HepG2 (cell line): ENCODE data around the gene NME4. TPM values are rescaled to one million over a fixed set of nuclear protein-coding genes. Genes with fewer than 3 reads are reported as not detected.

Source experiments
- AKAP8 ChIP-seq: sonication (generic); formaldehyde crosslinking; IDR thresholded peaks from 2 replicates; pipeline ENCODE4 v1.5.1; 2020; ENCODE audit warnings: mild to moderate bottlenecking, missing genetic modification reagents
- ASH2L ChIP-seq: fragments of 300-600, 200-600 bp; sonication (generic); IDR thresholded peaks from 2 replicates; pipeline ENCODE4 v1.7.0; 2017; ENCODE audit warnings: low read depth, mild to moderate bottlenecking, moderate library complexity, mixed read lengths, low read length; ENCODE audit not compliant: insufficient read length
- EEA1 ChIP-seq: sonication (generic); formaldehyde crosslinking; IDR thresholded peaks from 2 replicates; pipeline ENCODE4 v1.5.1; 2020; ENCODE audit warnings: mild to moderate bottlenecking, missing genetic modification reagents, borderline replicate concordance
- ESRRA ChIP-seq: sonication (generic); formaldehyde crosslinking; IDR thresholded peaks from 2 replicates; pipeline ENCODE4 v1.5.1; 2020; ENCODE audit warnings: mild to moderate bottlenecking, low read depth, missing genetic modification reagents
- HNRNPK ChIP-seq: fragments of 200-400 bp; formaldehyde crosslinking; IDR thresholded peaks from 2 replicates; pipeline ENCODE4 v1.6.1; 2018; ENCODE audit warnings: low read length, low read depth, moderate library complexity, mild to moderate bottlenecking; ENCODE audit not compliant: poor library complexity, severe bottlenecking
- MXI1 ChIP-seq: IDR thresholded peaks from 3 replicates; pipeline ENCODE4 v1.6.1; 2012; ENCODE audit warnings: low read depth, low read length, inconsistent platforms, borderline replicate concordance
- NFYC ChIP-seq: IDR thresholded peaks from 2 replicates; pipeline ENCODE4 v1.6.1; 2016; ENCODE audit warnings: missing genetic modification reagents, missing compliant biosample characterization
- NONO ChIP-seq, 2 experiments: fragments of 450-650 bp in 1 of 2; sonication (generic) in 1 of 2; formaldehyde crosslinking in 1 of 2; IDR thresholded peaks in 1 of 2; conservative IDR thresholded peaks in 1 of 2; 2 replicates each; pipeline versions ENCODE4 v1.6.1 to v1.8.0; 2017 to 2022; ENCODE audit warnings: mild to moderate bottlenecking in 1 of 2, missing genetic modification reagents in 1 of 2, moderate library complexity in 1 of 2
- NR2C2 ChIP-seq: sonication (generic); formaldehyde crosslinking; IDR thresholded peaks from 2 replicates; pipeline ENCODE4 v1.4.0; 2020; ENCODE audit warnings: missing genetic modification reagents, mild to moderate bottlenecking, moderate library complexity, borderline replicate concordance
- PCBP1 ChIP-seq: fragments of 200-400 bp; formaldehyde crosslinking; IDR thresholded peaks from 2 replicates; pipeline ENCODE4 v1.6.1; 2017; ENCODE audit warnings: mild to moderate bottlenecking, low read depth, low read length, borderline replicate concordance
- POLR2A ChIP-seq, 2 experiments: IDR thresholded peaks; 2 replicates each; pipeline ENCODE4 v1.6.1; 2011; ENCODE audit warnings: low read depth in 2 of 2, low read length in 2 of 2, mild to moderate bottlenecking in 1 of 2, moderate library complexity in 1 of 2; ENCODE audit not compliant: insufficient read depth in 1 of 2
- RFX1 ChIP-seq: fragments of 450-650 bp; IDR thresholded peaks from 2 replicates; pipeline ENCODE4 v1.6.1; 2017
- TOPORS ChIP-seq: sonication (generic); formaldehyde crosslinking; IDR thresholded peaks from 2 replicates; pipeline ENCODE4 v1.8.0; 2023; ENCODE audit warnings: mild to moderate bottlenecking, missing genetic modification reagents
- ZBTB7A ChIP-seq: sonication (generic); formaldehyde crosslinking; IDR thresholded peaks from 2 replicates; pipeline ENCODE4 v1.8.0; 2022; ENCODE audit warnings: mild to moderate bottlenecking, missing genetic modification reagents
- ZNF124 ChIP-seq: sonication (generic); formaldehyde crosslinking; IDR thresholded peaks from 2 replicates; pipeline ENCODE4 v1.4.0; 2020; ENCODE audit warnings: missing genetic modification reagents
- ZNF790 ChIP-seq: sonication (generic); formaldehyde crosslinking; IDR thresholded peaks from 2 replicates; pipeline ENCODE4 v1.8.0; 2022; ENCODE audit warnings: missing genetic modification reagents, mild to moderate bottlenecking, borderline replicate concordance
- polyA plus RNA-seq, 8 experiments: library from polyadenylated mRNA; depleted of rRNA in 3 of 8; stranded (reverse) in 7 of 8; unstranded in 1 of 8; fragments of >200 nt; fragmentation: Illumina TruSeq in 4 of 8; extraction: Trizol in 4 of 8; gene quantifications; 2 replicates each; pipeline versions ENCODE4 v1.2.1 to v1.2.3, GENCODE V29; 2011 to 2016; ENCODE audit warnings: low read depth in 4 of 8, missing spikeins in 1 of 8, mixed read lengths in 1 of 8; ENCODE audit not compliant: insufficient read depth in 1 of 8
- total RNA-seq, 5 experiments: library from RNA; depleted of rRNA; stranded (reverse); fragments of >200 nt; fragmentation: Illumina TruSeq; extraction: Trizol; gene quantifications; 2 replicates each; pipeline ENCODE4 v1.2.3, GENCODE V29; 2016; ENCODE audit warnings: low read depth in 1 of 5
- TF ChIP-seq, protein P1 (sequence below): sonication (generic); formaldehyde crosslinking; IDR thresholded peaks from 2 replicates; pipeline ENCODE4 v1.8.0; 2022; ENCODE audit warnings: missing genetic modification reagents, mild to moderate bottlenecking, borderline replicate concordance
- TF ChIP-seq, protein P2 (sequence below): sonication (generic); formaldehyde crosslinking; IDR thresholded peaks from 2 replicates; pipeline ENCODE4 v1.5.1; 2020; ENCODE audit warnings: missing genetic modification reagents, mild to moderate bottlenecking, borderline replicate concordance
- TF ChIP-seq, protein P3 (sequence below): sonication (generic); formaldehyde crosslinking; conservative IDR thresholded peaks from 2 replicates; pipeline ENCODE4 v1.4.0; 2020; ENCODE audit warnings: mild to moderate bottlenecking, missing genetic modification reagents, moderate library complexity

The NME4 gene
- total and polyA plus RNA-seq, 2 of the 13 experiments (the other 11 are each of a cell fraction or from before 2014, with no cell fraction given) = 121 to 263 TPM

DNA sequence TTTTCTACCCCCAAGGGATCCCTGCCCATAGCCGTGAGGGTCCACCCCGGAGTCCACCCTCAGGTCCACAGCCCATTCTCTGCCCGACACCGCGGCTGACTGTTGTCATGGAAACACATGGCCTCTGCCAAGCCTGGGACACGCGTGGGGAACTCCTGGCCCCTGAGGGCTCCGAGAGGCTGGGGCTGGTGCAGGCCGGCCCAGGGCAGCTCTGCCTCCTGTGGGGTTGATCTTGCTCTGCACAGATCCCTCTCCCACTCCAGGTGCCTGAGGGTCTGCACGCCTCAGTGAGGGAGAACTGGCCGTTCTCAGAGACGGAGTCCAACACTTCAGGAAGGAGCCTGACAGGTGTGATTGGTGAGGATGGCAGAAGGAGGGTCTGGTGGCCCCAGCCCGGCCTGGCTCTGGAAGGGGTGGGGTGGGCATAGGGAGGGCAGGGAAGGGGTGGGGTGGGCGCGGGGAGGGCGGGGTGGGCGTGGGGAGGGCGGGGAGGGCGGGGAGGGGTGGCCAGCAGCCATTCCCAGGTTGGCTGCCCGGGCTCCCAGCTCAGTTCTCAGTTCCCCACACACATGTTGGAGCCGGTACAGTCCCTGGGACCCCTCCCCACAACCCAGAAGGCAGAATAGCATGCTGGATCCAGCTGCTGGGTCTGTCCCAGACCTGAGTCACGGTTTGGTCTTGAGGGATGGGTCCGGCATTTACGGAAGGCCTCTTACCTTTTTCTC is 33.1 kb upstream of the NME4 start (continued):
- TF ChIP-seq, protein P1, sequence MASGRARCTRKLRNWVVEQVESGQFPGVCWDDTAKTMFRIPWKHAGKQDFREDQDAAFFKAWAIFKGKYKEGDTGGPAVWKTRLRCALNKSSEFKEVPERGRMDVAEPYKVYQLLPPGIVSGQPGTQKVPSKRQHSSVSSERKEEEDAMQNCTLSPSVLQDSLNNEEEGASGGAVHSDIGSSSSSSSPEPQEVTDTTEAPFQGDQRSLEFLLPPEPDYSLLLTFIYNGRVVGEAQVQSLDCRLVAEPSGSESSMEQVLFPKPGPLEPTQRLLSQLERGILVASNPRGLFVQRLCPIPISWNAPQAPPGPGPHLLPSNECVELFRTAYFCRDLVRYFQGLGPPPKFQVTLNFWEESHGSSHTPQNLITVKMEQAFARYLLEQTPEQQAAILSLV = no peak
- TF ChIP-seq TOPORS (CRISPR knock-in tag) = no peak
- no peak for TF ChIP-seq ESRRA (CRISPR knock-in tag)
- no peak for TF ChIP-seq NFYC (CRISPR knock-in tag)
- TF ChIP-seq ASH2L = no peak
- TF ChIP-seq ZNF124 (CRISPR knock-in tag) = no peak
- no peak for TF ChIP-seq HNRNPK
- TF ChIP-seq ZNF790 (CRISPR knock-in tag) = no peak
- TF ChIP-seq, protein P2, sequence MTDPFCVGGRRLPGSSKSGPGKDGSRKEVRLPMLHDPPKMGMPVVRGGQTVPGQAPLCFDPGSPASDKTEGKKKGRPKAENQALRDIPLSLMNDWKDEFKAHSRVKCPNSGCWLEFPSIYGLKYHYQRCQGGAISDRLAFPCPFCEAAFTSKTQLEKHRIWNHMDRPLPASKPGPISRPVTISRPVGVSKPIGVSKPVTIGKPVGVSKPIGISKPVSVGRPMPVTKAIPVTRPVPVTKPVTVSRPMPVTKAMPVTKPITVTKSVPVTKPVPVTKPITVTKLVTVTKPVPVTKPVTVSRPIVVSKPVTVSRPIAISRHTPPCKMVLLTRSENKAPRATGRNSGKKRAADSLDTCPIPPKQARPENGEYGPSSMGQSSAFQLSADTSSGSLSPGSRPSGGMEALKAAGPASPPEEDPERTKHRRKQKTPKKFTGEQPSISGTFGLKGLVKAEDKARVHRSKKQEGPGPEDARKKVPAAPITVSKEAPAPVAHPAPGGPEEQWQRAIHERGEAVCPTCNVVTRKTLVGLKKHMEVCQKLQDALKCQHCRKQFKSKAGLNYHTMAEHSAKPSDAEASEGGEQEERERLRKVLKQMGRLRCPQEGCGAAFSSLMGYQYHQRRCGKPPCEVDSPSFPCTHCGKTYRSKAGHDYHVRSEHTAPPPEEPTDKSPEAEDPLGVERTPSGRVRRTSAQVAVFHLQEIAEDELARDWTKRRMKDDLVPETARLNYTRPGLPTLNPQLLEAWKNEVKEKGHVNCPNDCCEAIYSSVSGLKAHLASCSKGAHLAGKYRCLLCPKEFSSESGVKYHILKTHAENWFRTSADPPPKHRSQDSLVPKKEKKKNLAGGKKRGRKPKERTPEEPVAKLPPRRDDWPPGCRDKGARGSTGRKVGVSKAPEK (CRISPR knock-in tag) = 0 out of 2 replicates have a peak, but pooled peaks have one; percentile 29
- no peak for TF ChIP-seq NR2C2 (CRISPR knock-in tag)
- TF ChIP-seq AKAP8 (CRISPR knock-in tag) = peak; percentile 2; the same call in 1 of the 2 replicates
- TF ChIP-seq, protein P3, sequence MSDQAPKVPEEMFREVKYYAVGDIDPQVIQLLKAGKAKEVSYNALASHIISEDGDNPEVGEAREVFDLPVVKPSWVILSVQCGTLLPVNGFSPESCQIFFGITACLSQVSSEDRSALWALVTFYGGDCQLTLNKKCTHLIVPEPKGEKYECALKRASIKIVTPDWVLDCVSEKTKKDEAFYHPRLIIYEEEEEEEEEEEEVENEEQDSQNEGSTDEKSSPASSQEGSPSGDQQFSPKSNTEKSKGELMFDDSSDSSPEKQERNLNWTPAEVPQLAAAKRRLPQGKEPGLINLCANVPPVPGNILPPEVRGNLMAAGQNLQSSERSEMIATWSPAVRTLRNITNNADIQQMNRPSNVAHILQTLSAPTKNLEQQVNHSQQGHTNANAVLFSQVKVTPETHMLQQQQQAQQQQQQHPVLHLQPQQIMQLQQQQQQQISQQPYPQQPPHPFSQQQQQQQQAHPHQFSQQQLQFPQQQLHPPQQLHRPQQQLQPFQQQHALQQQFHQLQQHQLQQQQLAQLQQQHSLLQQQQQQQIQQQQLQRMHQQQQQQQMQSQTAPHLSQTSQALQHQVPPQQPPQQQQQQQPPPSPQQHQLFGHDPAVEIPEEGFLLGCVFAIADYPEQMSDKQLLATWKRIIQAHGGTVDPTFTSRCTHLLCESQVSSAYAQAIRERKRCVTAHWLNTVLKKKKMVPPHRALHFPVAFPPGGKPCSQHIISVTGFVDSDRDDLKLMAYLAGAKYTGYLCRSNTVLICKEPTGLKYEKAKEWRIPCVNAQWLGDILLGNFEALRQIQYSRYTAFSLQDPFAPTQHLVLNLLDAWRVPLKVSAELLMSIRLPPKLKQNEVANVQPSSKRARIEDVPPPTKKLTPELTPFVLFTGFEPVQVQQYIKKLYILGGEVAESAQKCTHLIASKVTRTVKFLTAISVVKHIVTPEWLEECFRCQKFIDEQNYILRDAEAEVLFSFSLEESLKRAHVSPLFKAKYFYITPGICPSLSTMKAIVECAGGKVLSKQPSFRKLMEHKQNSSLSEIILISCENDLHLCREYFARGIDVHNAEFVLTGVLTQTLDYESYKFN (CRISPR knock-in tag) = 0 out of 2 replicates have a peak, but pooled peaks have one; percentile 0
- 0 out of 2 replicates have a peak, but pooled peaks have one; percentile 83 for TF ChIP-seq PCBP1
- no peak for TF ChIP-seq NONO (IDR thresholded peaks at IDR 0.05)
- TF ChIP-seq NONO (CRISPR knock-in tag; conservative IDR thresholded peaks at IDR 0.05) = no peak
- no peak for TF ChIP-seq MXI1
- TF ChIP-seq EEA1 (CRISPR knock-in tag) = no peak
- TF ChIP-seq POLR2A (IDR thresholded peaks at IDR 0.05; ENCODE audit: insufficient read depth in 1 of 2, low read depth in 2 of 2, low read length in 2 of 2) = peak in 1 of 2 experiments; percentile 29; a peak in 1 of 4 replicates
- 0 out of 2 replicates have a peak, but pooled peaks have one; percentile 46 for TF ChIP-seq ZBTB7A (CRISPR knock-in tag)
- TF ChIP-seq RFX1 = peak; percentile 63; the same call in 1 of the 2 replicates
